ENCODE data around the gene PDE7B.

- no peak for TF ChIP-seq CTCF (optimal IDR thresholded peaks at IDR 0.05 in 1 of 3, IDR thresholded peaks at IDR 0.05 in 1 of 3, conservative IDR thresholded peaks at IDR 0.05 in 1 of 3; ENCODE audit: extremely low read depth in 1 of 3, insufficient read depth in 2 of 3, low read length in 3 of 3)
- no peak for TF ChIP-seq EZH2 (IDR thresholded peaks at IDR 0.05; ENCODE audit: low read length)
Observed at GRCh38 chr6:136150961-136151360, 299.5 kb downstream of the PDE7B start.
